Anterior cingulate cortex (tissue), 58 donors: ENCODE results near the gene C1orf198.
A peak's percentile ranks its signal among the peaks of the same experiment; 100 is the strongest.

Experiments
- DNase-seq, 58 donors: peaks; one replicate each; lab custom pipeline; 2025; lab: John Stamatoyannopoulos, UW

C1orf198 gene

GRCh38 chr1:230867903-230868735 is at the start of gene C1orf198:
Gene C1orf198, minus strand, starts transcription at chr1:230868521. Its CDS starts 9 bp downstream, at chr1:230868512.
- DNase-seq = peak in 56 of 58 donors; percentile 19 to 88 (median 76)

DNA sequence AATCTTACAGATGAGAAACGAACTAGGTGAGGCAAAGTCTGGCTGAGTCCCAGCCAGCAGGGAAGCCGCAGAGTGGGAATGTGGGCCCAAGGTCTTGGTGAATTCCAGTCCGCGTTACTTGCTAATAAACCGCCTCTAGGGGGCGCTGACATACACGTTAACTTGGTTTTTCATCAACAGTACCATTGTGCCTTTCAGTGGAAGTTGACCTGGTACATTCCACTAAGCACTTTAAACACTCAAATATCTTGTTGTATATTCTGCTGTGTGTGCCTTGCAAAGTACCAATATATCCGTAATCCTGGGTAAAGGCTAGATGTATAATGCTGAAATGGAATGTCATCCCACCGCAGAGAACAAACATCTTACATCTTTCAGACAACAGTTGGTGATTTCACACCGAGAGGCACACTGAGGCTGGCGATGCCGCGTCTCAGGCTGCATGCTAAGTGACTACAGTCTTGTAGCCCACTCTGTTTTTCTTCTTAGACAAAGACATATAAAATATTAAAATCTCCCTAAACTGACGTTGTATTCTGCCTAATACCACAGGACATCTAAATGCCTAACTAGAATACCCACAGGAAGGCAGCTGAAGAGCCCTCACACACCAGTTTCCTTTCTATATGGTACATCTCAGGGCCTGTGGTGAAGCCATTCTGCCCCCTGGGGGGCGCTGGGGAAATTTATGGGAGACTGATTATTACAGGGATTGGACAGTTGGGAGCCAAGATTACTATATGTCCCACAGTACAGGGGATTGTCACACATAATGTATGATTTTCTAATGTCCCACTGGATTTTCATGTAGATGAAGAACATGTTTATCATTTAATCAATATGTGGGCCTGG is 49.2 kb upstream of the C1orf198 start:
- DNase-seq = peak in 52 of 58 donors; percentile 5 to 81 (median 41)

- DNase-seq = no peak
Measured at GRCh38 chr1:230916587-230917283, 48.4 kb upstream of the C1orf198 start.

DNA sequence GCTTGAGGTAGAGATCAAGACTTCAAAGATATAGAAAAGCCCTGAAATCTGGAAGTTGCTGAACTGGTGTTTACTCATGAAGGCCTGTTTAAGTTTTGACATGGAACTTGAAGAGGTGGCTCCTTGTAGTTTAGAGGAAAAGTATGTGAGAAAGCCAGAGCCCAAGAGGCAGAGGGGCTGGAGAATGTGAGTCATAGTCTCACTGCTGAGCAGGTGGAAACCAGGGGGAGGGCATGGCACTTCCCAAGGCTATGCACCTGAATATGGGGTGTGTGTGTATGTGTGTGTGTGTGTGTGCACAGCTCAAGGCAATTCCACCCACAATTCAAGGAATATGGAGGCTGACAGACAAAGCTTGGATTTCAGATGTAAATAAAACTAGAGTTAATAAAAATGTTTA is 46.8 kb upstream of the C1orf198 start:
- DNase-seq = no peak

- no peak for DNase-seq
Measured at GRCh38 chr1:230913496-230913895, 45.2 kb upstream of the C1orf198 start.

GRCh38 chr1:230910755-230911117 is 42.4 kb upstream of the C1orf198 start:
- no peak for DNase-seq

GRCh38 chr1:230909974-230910754 is 41.8 kb upstream of the C1orf198 start:
- peak in 53 of 58 donors; percentile 12 to 92 (median 56) for DNase-seq

- no peak for DNase-seq
Measured at GRCh38 chr1:230907472-230908205, 39.3 kb upstream of the C1orf198 start.

- peak in 1 of 58 donors; percentile 15 for DNase-seq
Measured at GRCh38 chr1:230906226-230906625, 37.9 kb upstream of the C1orf198 start.

DNA sequence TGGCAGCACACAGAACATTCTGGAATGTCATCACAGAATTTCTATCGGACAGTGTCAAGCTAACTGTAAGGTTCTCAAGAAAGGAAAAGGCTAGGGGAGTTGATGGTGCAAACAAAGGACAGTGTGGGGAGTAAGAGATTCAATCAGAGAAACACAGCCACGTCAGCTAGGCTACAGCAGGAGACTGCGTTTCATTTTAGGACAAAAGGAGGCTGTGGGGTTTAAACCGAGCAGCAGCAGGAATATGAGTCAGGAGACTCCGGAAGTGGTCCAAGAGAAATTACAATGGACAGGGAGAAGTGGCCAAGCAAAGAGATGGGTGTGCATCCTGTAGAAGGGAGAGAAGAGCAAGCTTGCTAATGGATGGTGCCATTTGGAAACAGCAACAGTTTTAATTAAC is 37.4 kb upstream of the C1orf198 start:
- peak in 8 of 58 donors; percentile 5 to 56 (median 29) for DNase-seq

DNA sequence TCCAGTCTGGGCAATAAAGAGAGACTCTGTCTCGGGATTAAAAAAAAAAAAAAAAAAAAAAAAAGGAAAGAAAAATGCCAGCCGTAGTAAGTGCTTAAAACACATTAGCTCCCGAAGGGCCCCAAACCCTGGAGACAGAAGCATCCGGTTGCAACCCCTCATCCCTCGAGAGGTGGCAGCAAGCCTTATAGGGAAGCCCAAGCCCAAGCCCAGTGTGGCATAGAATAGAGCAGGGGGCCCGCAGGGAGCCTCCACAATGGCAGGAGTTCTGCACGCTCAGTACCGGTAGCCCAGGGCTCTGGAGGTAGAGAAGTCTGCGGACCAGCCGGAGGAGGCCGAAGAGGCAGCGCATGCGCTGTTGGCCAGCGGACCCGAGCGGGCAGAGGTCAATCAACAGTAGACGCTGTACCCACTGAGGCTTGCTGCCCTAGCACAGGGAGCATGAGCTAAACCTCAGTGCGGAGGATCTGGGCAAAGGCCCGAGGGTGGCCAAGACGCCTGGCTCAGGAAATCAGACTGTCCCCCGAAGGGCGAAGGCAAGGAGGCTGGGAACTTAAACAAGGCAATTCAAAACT is 34.1 kb upstream of the C1orf198 start:
- DNase-seq = no peak

DNA sequence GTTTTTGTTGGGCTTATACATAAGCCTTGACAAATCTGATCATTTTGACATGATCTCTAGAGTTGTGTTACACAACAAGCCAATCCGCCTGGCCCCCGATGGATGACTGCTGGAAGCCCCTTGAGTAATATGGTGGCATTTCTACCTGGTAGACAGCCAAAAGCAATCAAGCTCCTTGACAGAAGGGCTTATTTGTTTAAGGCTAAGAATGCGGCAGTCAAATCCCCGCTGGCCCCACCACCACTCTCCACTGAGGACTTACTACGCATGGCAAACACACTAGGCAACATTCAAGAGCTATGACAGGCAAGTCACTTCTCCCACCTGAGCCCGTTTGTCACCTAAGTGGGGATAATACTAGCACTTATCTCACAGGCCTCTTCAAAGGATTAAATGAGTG is 33.4 kb upstream of the C1orf198 start:
- DNase-seq = no peak

DNA sequence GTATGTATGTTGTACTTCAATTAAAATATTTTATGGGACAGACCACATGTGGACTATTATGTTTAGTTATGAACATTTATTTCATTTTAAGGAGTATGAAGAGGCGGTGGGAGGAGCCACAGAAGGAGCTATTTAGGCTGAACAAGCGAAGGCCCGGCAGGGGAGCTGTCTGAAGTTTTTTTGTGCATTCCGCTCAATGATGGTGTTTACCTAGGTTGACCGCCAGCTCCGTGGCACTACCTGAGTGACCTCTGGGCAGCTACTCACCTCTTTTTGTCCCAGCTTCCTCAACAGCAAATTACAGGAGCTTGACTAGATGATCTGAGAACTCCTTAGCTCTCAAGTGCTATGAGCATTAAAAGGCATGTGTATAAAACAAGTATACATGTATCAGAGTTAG is 32.7 kb upstream of the C1orf198 start:
- no peak for DNase-seq

DNA sequence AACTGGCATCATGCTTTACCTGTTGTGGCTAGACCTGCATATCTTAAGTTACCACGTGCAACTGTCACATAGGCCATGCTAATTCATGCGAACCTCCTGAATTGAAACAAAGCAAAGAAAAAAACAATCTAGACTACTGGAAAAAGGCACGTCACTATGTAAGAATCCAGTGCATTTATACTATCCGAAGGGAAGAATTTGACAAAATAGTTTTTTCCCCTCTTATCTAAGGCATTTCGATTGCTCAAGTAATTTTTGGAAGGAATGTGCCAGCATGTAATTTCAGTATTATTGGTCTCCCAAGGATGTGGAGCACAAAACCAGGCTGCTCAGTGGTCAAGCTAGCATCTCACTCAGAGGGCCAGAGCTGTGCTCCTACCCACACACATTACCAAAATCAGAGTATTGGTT is 31.5 kb upstream of the C1orf198 start:
- DNase-seq = no peak

GRCh38 chr1:230898748-230899147 is 30.4 kb upstream of the C1orf198 start:
- DNase-seq = no peak

DNA sequence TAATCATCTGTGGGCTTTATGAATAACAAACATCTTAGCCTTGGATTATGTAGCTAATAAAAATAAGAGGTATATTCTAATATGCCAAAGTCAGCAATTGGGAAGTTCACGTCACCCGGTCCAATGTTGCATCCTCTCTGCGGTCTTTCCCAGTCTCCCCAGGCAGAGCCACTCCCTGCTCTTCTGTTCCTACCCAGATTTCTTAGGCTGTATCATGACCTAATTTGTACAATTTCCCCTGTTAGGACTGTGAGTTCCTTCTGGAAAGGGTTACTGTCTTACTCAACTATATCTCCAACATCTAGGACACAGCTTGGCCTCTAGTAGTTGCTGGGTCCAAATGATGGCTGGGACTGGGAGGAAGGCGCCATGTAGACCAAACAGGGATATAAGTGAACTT is 29.8 kb upstream of the C1orf198 start:
- DNase-seq = no peak

GRCh38 chr1:230896779-230897178 is 28.5 kb upstream of the C1orf198 start:
- DNase-seq = peak in 6 of 58 donors; percentile 1 to 37 (median 16)

- no peak for DNase-seq
Measured at GRCh38 chr1:230895452-230895851, 27.1 kb upstream of the C1orf198 start.

DNA sequence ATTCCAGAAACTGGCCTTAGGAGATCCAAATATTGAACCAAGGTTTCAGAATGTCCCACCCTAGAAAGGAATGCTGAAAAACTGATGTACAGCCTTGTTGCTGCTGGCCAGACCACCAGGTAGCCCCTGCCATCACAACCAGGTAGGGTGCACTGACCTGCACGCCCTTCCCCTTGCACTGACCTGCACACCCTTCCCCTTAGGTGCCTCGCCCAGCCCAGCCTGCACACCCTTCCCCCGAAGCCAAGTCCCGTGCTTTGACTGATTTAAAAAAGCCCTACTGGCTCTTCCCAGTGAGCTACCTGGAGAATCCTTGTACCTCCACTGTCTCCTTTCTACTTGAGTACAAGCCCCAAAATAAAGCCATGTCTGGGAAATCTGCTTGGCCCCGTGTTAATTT is 26.3 kb upstream of the C1orf198 start:
- no peak for DNase-seq
